Activated T-cell treated with anti-CD3 and anti-CD28 coated beads for 1 hour (primary cell): ENCODE data around the gene TMEM161B.
"Not testable (repeated sequence)": the region's sequence is repeated elsewhere in the genome, so short reads cannot be mapped to it uniquely, and the experiment has no call there.

ENCODE experiments used
- DNase-seq: peaks from one replicate; pipeline ENCODE4 v3.0.0-alpha.2; 2020; ENCODE audit warnings: low read depth

The TMEM161B gene

DNA sequence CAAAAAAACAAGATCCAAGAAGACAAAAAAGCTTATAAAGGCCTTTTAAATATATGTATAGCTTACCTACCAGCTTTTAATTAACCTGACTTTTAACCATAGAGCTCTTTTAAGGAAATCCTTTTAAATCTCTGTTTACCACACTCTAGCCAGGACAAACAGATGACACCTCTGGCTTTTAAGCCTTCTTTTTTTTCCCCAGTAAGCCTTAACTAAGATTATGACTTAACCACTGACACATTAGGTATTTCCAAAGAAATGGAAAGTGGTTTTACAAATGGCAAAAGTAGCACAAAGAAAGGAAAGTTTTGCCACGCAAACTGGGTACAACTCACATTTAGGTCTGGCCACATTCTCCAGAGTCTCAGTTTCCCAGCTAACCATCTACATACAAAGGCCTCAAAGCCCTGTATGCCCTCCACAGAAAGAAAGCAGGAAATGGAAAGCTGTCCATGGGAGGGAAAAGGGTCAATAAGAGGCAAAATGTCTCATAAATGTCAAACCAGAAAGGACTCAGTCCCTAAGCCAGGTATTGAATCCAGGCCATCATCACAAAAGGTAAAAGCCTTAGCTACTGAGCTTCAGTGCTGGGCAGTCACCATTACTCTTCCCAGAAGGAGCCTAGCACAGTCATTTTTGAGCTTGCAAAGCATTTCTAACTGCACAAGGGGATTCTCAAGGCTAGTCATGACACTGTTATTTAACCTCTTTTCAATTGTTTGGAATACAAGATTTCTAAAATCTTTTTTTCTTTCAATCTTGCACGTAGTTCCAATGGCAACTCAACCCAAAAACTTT, 19.7 kb downstream of the TMEM161B start:
- no peak for DNase-seq

DNA sequence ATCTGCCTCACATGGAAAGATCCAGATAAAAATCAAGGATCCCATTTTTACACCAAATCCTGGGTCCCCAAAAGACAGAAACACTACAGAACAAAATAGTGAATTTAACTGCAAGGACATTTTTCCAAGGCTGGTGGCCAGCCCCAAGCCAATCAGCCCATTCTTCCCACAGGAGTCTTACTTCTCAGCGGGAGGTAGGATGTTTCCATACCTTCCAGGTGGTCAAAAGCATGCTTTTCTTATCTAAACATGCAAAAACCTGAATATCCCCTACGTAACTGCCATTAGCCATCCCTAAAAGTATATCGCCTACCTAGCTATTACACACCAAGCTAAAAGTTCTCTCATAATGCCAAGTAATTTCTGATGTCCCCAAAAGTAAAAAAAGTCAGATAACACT, 20.6 kb downstream of the TMEM161B start:
- no peak for DNase-seq

DNA sequence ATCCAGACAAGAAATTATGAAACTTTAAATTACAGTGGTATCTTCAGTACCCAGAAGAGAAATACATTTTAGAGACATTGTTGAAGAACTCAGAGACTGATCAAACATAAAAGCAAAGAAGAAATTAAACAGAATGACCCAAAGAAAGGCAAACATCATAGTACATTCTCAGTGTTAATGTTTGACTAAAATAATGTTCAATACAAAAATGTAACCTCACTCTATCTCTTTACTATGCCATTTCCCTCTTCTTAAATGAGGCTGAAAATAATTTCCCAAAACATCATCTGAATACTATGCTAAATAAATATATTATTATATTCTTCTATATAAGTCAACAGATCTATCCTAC, 22.8 kb downstream of the TMEM161B start:
- no peak for DNase-seq

DNA sequence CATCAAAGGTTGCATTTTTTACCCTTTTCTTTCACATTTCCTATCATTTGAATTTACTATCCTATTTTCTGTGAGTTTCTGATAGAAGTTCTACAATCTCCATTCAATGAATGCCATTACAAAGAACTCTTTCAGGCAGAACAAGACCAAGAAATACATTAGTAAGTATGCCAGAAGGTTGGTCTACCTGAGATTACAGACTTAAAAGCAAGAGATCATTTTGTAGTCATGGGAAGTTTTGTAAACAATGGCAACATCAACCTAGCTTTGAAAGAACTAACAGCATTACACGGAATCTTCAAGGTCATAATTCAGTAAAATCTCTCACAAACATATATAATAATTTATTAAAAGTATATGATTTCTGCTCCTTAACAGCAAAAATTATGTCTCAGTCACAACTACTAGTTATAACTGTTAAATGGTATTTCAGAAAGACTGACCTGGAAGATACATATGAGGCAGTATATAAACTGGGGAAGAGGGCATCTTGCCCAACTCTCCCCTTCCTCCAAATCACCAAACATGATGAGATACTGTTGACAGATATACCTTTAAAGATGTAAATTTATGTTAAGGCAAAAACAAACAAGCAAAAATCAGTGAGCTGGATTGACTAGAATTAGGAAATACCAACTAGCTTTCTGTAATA, 23.3 kb downstream of the TMEM161B start:
- DNase-seq, result no peak

DNA sequence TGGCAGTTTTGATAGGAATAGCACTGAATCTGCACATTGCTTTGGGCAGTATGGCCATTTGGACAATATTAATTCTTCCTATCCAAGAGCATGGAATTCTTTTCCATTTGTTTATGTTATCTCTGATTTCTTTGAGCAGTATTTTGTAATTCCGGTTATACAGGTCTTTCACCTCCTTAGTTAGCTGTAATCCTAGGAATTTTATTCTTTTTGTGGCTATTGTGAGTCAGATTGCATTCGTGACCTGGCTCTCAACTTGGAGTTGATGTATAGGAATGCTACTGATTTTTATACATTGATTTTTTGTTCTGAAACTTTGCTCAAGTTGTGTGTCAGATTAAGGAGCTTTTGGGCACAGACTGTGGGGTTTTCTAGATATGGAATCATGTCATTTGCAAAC, 24.0 kb downstream of the TMEM161B start:
- no peak for DNase-seq

DNA sequence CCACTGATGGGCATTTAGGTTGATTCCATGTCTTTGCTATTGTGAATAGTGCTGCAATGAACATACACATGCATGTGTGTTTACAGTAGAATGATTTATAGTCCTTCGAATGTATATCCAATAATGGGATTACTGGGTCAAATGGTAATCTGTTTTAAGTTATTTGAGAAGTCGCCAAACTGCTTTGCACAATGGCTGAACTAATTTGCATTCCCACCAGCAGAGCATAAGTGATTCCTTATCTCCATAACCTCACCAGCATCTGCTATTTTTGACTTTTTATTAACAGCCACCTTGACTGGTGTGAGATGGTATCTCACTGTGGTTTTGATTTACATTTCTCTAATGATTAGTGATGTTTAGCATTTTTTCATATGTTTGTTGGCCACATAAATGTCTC, 25.2 kb downstream of the TMEM161B start:
- DNase-seq, result not testable (repeated sequence)

DNA sequence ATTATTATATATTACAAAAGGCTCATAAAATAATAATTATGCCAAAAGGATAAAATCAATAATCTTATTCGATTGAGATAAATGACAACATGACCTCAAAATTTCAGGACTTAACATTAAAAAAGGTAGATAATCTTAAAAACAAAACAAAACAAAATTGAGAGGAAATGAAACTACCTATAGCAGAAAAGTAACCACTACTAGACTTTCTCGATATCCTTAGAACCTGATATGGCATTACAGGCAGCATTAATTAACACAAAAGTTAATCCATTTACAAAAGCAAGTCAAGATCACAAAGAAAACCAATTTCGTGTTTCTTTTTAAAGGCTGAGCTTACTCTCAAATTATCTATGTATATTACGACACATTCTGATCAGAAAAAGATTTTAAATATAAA, 29.9 kb downstream of the TMEM161B start:
- DNase-seq, result no peak

DNA sequence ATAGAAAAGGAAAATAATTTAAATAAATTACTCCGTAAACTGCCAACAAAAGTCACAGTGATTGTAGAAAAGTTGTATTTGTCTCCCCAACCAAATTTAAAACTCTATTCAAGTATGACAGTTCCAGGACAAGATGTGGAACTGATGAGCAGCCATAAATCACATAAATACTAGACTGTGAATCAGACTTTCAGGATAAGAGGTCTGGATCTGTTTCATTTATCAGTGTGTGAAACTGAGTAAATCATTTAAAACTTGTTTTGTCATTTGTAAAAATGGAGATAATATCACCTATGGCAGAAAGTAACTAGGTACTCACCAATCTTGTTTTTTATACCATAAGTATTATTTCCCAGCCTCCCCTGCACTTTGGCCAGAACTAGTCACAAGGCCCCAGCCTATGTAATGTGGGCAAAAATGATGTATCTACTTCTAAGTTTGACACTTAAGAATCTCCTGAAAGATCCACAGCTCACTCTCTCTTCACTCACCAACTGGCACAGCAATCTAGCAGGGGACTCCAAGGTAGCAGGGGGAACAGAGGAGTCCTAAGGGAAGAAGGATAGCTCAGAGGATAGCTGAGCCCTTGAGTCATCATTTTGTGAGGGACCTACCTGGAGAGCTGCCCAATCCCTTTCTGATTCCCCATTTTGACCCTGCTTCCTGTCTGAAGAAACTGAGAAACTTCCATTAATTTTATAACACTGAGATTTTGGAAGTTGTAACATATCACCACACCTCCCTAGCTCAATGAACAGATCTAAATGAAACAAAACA, 31.6 kb downstream of the TMEM161B start:
- no peak for DNase-seq

DNA sequence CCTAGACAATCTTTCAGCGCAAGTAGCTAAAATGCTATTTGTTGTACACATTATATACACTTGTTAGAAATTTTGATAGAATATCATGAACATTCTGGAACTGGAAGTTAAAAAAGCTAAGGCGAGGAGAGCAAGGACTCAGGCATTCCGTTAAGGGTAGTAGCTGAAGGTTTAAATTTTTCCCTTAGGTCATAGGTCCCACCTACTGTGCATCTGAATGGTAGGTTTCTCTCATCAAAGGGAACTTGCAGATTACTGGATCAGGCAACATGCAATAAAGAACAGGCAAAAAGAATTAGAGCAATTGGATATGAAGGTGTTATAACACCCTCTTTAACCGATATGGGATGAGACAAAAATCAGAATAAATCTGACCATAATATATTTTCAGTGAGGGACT, 32.8 kb downstream of the TMEM161B start:
- no peak for DNase-seq

DNA sequence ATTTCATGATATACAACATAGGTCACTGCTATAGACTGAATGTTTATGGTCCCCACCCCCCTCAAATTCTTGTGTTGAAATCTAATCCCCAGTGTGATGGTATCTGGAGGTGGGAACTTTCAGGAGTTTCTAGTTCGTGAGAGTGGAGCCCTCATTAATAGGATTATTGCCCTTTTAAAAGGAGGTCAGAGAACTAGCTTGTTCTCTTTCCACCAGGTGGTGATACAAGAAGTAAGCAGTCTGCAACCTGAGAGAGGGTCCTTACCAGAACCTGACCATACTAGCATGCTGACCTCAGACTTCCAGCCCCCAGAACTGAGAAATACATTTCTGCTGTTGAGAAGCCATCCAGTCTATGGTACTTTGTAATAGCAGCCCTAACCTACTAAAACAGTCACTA, 33.3 kb downstream of the TMEM161B start:
- no peak for DNase-seq

DNA sequence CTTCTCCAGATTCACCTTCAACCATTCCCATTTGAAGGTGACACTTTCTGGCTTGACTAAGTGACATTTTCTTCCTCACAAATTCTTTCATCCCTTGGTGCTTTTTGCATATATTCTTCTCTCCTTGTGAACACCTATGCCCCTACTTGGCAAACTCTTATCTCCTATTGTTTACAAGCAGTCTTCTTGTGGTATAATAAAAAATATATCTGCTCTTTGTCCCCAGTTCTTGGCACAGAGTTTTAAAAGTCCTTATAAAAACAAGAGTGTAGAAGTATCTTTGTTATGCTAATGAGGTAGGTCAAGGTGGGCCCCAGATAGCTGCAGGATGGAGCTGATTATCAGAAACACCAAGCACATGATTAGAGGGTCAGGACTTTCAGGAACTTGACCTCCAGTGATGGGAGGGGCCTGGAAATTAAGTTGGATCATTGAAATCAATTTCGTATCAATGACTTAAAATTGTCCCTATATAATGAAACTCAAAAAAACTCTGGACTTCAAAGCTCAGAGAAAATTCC, 38.0 kb downstream of the TMEM161B start:
- no peak for DNase-seq

DNA sequence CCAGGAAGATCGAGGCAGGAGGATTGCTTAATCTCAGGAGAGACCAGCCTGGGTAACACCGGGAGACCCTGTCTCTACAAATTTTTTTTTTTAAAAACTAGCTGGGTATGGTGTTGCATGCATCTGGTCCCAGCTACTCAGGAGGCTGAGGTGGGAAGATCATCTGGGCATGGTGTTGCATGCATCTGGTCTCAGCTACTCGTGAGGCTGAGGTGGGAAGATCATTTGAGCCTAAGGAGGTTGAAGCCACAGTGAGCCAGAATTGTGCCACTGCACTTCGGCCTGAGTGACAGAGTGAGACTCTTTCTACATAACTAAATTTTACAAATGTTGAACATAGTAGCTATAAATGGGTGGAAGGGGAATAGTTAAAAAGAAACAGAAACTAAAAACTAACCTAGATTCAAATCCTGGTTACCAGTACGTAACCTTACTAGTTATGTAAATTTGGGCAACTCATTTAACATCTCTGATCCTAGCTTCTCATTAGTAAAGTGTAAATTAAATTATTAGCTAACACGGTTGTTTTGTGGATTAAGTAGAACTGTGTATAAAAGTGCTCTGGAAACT, 41.7 kb downstream of the TMEM161B start:
- no peak for DNase-seq

DNA sequence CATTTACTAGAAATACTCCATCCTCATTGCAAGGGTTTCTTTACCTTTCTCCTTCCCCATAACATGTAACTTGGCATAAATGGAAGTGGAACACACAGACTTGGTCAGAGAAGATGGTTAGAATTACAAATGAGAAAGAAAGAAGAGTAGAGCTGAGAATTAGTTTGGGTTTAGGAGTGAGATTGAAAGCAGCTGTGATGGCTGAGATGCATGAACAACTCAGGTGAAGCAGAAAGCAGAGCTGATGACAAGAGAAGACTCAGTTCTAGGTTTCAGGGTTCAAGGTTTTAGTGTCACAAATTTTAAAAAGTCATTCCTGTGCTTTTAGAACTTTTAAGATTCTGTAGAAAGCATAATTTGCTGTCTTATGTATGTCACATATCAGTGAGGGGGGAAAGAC, 54.0 kb downstream of the TMEM161B start:
- DNase-seq, result no peak

DNA sequence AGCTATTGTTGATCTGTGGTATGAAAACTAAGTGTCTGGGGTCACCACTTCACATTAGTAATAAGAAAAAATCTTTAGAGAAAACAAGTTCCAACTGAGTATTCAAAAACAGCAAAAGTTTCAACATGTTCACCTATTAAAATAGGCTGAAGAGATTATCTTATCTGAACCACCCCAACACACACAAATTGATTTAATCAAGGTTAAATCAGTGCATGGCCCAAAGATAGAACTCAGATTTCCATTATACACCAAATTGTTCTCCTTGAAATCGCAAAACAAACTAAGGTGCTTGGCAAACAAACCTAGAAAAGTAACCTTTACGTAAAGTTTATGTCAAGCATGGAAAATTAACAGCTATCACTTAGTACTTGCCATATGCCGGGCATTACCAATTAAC, 61.1 kb downstream of the TMEM161B start:
- no peak for DNase-seq

DNA sequence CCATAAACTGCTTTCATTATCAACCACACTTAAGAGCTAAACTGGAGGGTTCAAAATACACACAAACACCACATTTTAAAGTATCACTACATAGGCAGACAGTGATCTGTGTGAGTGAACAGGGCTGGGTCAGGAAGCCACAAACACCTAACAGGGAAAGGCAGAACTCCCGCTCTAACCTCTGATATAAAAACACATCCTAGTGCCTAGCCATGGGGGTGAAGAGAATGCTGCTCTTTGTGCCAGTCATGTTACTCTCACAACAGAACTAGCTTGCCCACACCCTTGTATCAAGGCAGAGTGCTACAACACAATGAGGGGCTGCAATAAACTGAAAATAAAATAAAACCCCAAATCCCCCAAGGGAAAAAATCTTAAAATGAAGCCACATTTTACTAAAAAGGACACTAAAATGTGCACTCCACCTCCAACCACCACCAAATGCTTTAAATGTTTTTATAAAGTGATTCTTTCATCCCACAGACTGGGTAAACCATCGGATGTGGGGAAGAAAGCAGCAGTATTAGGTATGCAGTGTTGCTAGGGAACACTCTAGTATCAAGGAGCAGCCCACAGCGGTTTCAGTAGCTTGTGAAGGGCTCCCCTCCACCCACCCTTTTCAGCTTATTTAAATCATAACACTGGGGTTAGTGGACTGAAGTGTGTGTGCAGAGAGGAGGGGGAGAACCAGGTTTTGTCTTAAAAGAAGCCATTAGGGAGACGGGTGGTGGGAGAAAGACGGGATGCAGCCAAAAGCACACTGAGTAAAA, 64.5 kb downstream of the TMEM161B start:
- peak; percentile 10 for DNase-seq

DNA sequence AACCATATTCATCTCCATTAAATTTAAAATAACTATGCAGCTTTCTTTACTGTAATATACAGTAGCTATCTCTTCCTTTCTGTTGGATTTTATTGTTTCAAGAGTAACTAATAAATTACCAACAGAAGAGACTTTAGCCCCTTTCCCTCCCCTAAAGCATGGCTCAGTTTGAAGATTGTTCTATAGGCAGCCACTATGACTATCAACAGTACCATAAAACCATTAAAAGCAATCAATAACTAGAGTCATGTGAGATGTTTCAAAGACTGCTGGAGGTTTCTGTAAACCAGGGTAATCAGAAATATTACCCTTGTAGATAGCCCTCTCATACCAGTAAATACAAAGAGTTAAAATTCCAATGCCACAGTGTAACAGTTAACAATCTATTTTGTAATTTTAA, 73.0 kb downstream of the TMEM161B start:
- no peak for DNase-seq

DNA sequence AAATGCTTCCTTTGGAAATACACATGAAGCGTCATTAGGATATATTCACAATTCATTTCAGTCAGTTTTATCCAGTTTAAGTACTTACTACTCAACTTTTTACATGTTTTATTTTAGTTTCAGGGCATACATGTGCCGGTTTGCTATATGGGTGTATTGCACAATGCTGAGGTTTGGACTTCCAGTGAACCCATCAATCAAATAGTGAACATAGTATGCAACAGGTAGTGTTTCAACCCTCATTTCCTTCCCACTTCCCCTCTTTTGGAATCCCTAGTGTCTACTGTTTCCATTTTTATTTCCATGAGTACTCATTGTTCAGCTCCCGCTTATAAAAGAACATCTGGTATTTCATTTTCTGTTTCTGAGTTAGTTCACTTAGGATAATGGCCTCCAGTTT, 74.7 kb downstream of the TMEM161B start:
- no peak for DNase-seq

DNA sequence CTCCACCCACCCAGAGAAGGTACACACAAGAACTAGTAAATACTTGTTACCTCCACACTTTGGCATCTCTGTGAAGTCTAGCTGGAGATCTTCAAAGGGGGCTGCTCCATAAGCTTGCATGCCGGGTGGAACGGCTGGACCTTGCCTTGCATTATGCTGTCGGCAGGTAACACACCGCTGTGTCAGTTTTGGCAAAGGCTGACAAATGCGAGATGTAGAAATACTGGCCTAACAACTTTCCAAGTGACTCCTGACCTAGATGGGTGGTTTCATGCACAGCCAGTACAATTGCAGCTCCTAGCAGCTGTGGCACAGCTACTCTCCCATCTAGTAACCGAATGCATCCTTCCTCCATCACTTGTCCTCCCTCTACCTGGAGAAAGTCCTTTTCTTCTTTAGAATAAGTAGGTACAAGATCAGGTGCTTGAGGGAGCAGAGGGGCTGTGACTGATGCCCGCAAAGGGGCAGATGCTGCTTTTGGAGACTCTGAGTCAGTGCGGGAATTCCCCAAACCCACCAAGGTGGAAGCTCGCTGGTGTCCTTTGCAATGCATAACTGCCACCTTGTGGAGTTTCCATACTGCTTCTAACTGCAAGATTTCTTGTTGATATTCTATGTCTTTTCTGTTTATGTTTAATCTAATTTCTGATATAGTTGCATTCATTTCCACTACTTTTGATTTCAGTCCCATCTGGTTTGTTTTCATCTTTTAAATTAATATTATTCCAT, 78.4 kb downstream of the TMEM161B start:
- no peak for DNase-seq

DNA sequence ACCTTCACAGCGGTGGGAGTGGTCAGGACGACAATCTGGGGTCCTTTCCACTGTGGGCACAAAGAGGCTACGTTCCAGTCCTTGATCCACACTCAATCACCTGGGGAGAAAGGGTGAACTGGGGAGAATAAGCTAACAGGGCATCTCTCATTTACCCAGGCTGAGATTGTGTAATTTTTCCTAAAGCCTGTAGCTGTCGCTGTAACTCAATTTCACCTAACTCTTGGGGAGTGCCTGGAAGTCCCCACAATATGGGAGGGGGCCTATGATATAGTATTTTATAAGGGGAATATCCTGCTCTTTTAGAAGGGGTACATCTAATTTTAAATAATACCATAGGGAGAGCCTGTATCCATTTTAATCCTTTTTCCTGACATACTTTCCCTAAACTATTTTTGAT, 79.2 kb downstream of the TMEM161B start:
- not testable (repeated sequence) for DNase-seq

DNA sequence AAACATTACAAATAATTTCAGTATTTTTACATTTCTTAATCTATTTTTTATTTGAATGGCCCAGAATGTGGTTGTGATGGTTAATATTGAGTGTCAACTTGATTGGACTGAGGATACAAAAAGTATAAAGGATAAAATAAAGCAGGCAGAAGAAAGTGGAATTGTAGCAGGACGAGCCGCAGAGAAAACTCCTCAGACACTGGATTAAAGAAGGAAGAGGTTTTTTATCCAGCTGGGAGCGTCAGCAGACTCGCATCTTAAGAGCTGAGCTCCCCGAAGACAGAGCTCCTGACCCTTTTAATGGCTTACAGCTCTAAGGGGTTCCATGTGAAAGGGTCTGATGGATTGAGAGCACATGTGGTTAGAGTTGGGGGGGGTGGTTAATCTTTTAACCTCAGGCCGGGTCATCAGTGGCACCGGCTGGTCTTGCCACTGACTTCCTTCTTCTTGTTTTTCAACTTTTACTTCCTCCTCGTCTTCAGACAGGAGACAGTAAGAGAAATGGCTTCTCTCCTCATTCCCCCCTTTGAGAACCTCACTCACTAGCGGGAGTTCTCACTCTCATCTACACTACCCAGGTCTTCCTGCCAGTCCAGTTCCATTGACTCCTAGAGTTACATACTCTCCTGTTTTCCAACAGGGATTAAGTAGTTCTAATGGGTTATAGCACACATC, 80.0 kb downstream of the TMEM161B start:
- DNase-seq, result no peak

DNA sequence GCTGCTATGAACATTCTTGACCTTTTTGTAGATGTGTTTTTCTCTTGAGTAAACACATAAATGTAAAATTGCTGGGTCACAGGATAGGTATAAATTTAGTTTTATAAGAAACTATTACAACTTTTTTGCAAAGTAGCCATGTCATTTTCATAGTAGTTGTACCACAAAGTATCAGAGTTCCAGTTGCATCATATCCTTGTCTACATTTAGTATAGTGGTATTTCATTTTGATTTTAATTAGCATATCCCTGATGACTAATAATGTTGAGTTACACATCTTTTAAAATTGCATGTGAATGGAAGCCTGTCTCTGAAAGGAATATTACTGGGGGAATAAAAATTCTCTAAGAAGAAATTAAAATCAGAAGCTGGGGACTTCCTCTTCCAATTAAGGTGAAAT, 85.4 kb downstream of the TMEM161B start:
- no peak for DNase-seq
